Fibroblast of skin of right quadriceps (primary cell): ENCODE measurements around the gene MICALL2.

ENCODE experiments used
- DNase-seq: peaks from one replicate; pipeline ENCODE4 v3.0.0-alpha.2; 2013

The MICALL2 gene

GRCh38 chr7:1492640-1493039 lies 33.4 kb upstream of the MICALL2 start:
- no peak for DNase-seq

GRCh38 chr7:1492221-1492620 lies 33.0 kb upstream of the MICALL2 start:
- no peak for DNase-seq

GRCh38 chr7:1490837-1491236 lies 31.6 kb upstream of the MICALL2 start:
- no peak for DNase-seq

- DNase-seq, result no peak
These were observed 30.1 kb upstream of the MICALL2 start for GRCh38 chr7:1489336-1489735.

GRCh38 chr7:1488016-1488415 lies 28.7 kb upstream of the MICALL2 start:
- DNase-seq, result no peak

GRCh38 chr7:1487466-1487865 lies 28.2 kb upstream of the MICALL2 start:
- no peak for DNase-seq

- no peak for DNase-seq
These were observed 27.3 kb upstream of the MICALL2 start for GRCh38 chr7:1486571-1486970.

- DNase-seq, result no peak
These were observed 25.9 kb upstream of the MICALL2 start for GRCh38 chr7:1485156-1485555.

- DNase-seq, result no peak
These were observed 25.3 kb upstream of the MICALL2 start for GRCh38 chr7:1484569-1484968.

- no peak for DNase-seq
These were observed 24.6 kb upstream of the MICALL2 start for GRCh38 chr7:1483536-1484505.

GRCh38 chr7:1483079-1483478 lies 23.8 kb upstream of the MICALL2 start:
- no peak for DNase-seq

GRCh38 chr7:1481300-1481699 lies 22.0 kb upstream of the MICALL2 start:
- no peak for DNase-seq

GRCh38 chr7:1480670-1481069 lies 21.4 kb upstream of the MICALL2 start:
- DNase-seq, result no peak

GRCh38 chr7:1479287-1479686 lies 20.0 kb upstream of the MICALL2 start:
- no peak for DNase-seq

- DNase-seq, result no peak
These were observed 19.2 kb upstream of the MICALL2 start for GRCh38 chr7:1478480-1478879.

- DNase-seq, result no peak
These were observed 17.6 kb upstream of the MICALL2 start for GRCh38 chr7:1476859-1477258.

- DNase-seq, result no peak
These were observed 16.7 kb upstream of the MICALL2 start for GRCh38 chr7:1475991-1476390.

- no peak for DNase-seq
These were observed 16.1 kb upstream of the MICALL2 start for GRCh38 chr7:1475393-1475792.

GRCh38 chr7:1474736-1475135 lies 15.5 kb upstream of the MICALL2 start:
- no peak for DNase-seq

- peak; percentile 64 for DNase-seq
These were observed 14.7 kb upstream of the MICALL2 start for GRCh38 chr7:1473864-1474512.

- DNase-seq, result no peak
These were observed 11.6 kb upstream of the MICALL2 start for GRCh38 chr7:1470901-1471300.

- no peak for DNase-seq
These were observed 9.5 kb upstream of the MICALL2 start for GRCh38 chr7:1468643-1469298.

GRCh38 chr7:1468203-1468602 lies 8.9 kb upstream of the MICALL2 start:
- no peak for DNase-seq
